ENCODE data around the gene NAGPA. TPM values are rescaled to one million over a fixed set of nuclear protein-coding genes. Genes with fewer than 3 reads are reported as not detected.

NAGPA gene
- total RNA-seq, 2 donors from 2014 or later: 12.7 to 14.0 TPM

DNA sequence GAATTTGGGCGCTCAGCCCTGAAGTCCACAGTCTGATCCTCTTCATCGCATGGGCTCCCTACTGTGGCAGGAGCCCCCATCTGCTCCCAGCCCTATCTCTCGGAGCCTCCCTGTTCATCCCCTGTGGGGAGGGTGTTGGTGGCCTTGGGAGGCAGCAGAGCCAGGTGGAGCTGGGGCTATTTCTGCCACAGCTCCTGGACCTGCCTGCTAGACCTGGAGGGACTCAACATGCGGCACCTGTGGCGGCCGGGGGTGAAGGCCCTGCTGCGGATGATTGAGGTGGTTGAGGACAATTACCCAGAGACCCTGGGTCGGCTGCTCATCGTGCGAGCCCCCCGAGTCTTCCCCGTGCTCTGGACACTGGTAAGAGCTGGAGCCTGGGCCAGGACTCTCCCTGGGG, 30.5 kb downstream of the NAGPA start:
- Mint-ChIP-seq H3K27me3 (ENCODE audit: insufficient read depth) (peaks cover 64% of the 10 kb centered on the region), H3K36me3 (ENCODE audit: low read depth) (no peaks in the 10 kb centered on the region)
- no peak overlapping the region for H3K27ac ChIP-seq (ENCODE audit: low read depth, low read length)

DNA sequence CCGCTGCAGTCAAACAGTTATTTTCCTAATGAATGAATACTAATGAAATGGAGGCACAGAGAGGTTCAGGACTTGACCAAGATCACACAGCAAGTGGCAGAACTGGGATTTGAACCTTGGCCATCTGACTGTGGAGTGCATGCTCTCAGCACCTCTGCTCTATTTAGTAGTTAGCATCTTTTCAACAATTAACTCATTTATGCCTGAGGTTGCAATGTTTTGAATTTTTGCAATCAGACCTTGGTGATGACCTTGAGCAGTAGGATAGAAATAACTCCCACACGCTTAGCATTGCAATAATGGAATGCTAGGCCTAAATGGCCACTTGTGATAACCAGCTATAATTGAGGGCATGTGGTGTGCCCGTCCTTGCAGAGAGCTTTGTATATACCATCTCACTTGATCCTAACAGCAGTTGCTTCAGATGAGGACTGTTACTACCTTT, 31.0 kb downstream of the NAGPA start:
- Mint-ChIP-seq H3K4me3 (no peak overlapping the region), H3K4me1 (no peaks in the 10 kb centered on the region), H3K9me3 (no peaks in the 10 kb centered on the region), H3K27ac (no peak overlapping the region), H3K27me3 (ENCODE audit: insufficient read depth) (peaks cover 59% of the 10 kb centered on the region), H3K36me3 (ENCODE audit: low read depth) (no peaks in the 10 kb centered on the region)
- no peaks in the 10 kb centered on the region for H3K36me3 ChIP-seq (ENCODE audit: control insufficient read depth, insufficient read depth, low read length)
- H3K27me3 ChIP-seq (ENCODE audit: control insufficient read depth, insufficient read depth, low read length, poor library complexity, severe bottlenecking): peaks cover 44% of the 10 kb centered on the region
- no peak for DNase-seq
- no peaks in the 10 kb centered on the region for H3K4me1 ChIP-seq (ENCODE audit: control insufficient read depth, insufficient read depth, low read length)
- no peak overlapping the region for H3K27ac ChIP-seq (ENCODE audit: low read depth, low read length)
- TF ChIP-seq CTCF (conservative IDR thresholded peaks at IDR 0.05): no peak
- 87 to 100% methylated on average over 3 of the region's 3 CpGs for WGBS, 2 experiments (ENCODE audit: insufficient coverage in 1 of 2, insufficient read length in 1 of 2)
- no peak overlapping the region for H3K9ac ChIP-seq (ENCODE audit: extremely low read depth, low read length, poor library complexity, severe bottlenecking)
- H3K9me3 ChIP-seq (ENCODE audit: control insufficient read depth, low read length): no peaks in the 10 kb centered on the region
- no peak overlapping the region for H3K4me3 ChIP-seq (ENCODE audit: low read length)

More for the DNA sequence above, 30.5 kb downstream of the NAGPA start:
- Mint-ChIP-seq H3K27ac (no peak overlapping the region), H3K9me3 (no peaks in the 10 kb centered on the region), H3K4me3 (no peak overlapping the region), H3K4me1 (no peaks in the 10 kb centered on the region)
- no peak for DNase-seq
- H3K4me3 ChIP-seq (ENCODE audit: low read length): no peak overlapping the region
- no peaks in the 10 kb centered on the region for H3K36me3 ChIP-seq (ENCODE audit: control insufficient read depth, insufficient read depth, low read length)
- no peaks in the 10 kb centered on the region for H3K4me1 ChIP-seq (ENCODE audit: control insufficient read depth, insufficient read depth, low read length)
- H3K27me3 ChIP-seq (ENCODE audit: control insufficient read depth, insufficient read depth, low read length, poor library complexity, severe bottlenecking): peaks cover 46% of the 10 kb centered on the region
- no peak overlapping the region for H3K9ac ChIP-seq (ENCODE audit: extremely low read depth, low read length, poor library complexity, severe bottlenecking)
- H3K9me3 ChIP-seq (ENCODE audit: control insufficient read depth, low read length): no peaks in the 10 kb centered on the region
- 90 to 100% methylated on average over 1 to 12 of the region's 12 CpGs for WGBS, 2 experiments (ENCODE audit: insufficient coverage in 1 of 2, insufficient read length in 1 of 2)
- TF ChIP-seq CTCF (conservative IDR thresholded peaks at IDR 0.05): no peak

DNA sequence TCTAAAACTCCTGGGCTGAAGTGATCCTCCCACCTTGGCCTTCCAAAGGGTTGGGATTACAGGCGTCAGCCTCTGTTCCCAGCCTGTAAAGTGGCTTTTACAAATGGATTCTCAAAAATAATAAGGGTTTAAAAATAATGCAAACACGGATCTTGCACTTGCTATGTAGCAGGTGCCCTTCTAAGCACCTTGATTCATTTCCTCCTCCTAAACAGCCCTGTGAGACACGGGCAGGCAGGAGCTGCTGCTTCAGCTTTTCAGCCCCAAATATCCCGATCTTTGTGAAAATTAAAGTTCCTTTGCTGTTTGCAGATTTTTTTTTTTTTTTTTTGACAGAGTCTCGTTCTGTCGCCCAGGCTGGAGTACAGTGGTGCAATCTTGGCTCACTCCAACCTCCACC, 31.7 kb downstream of the NAGPA start:
- 86 to 89% methylated on average over 2 to 6 of the region's 6 CpGs for WGBS, 2 experiments (ENCODE audit: insufficient coverage in 1 of 2, insufficient read length in 1 of 2)
- H3K27ac Mint-ChIP-seq: no peak overlapping the region

More for the DNA sequence above, 31.7 kb downstream of the NAGPA start:
- H3K9ac ChIP-seq (ENCODE audit: extremely low read depth, low read length, poor library complexity, severe bottlenecking): no peak overlapping the region
- H3K27ac ChIP-seq (ENCODE audit: low read depth, low read length): no peak overlapping the region
- no peaks in the 10 kb centered on the region for H3K4me1 ChIP-seq (ENCODE audit: control insufficient read depth, insufficient read depth, low read length)
- H3K36me3 ChIP-seq (ENCODE audit: control insufficient read depth, insufficient read depth, low read length): no peaks in the 10 kb centered on the region
- DNase-seq: no peak
- no peak overlapping the region for H3K4me3 Mint-ChIP-seq
- no peaks in the 10 kb centered on the region for H3K9me3 Mint-ChIP-seq
- no peaks in the 10 kb centered on the region for H3K4me1 Mint-ChIP-seq
- peaks cover 38% of the 10 kb centered on the region for H3K27me3 ChIP-seq (ENCODE audit: control insufficient read depth, insufficient read depth, low read length, poor library complexity, severe bottlenecking)
- H3K9me3 ChIP-seq (ENCODE audit: control insufficient read depth, low read length): no peaks in the 10 kb centered on the region
- no peaks in the 10 kb centered on the region for H3K36me3 Mint-ChIP-seq (ENCODE audit: low read depth)
- no peak for TF ChIP-seq CTCF (conservative IDR thresholded peaks at IDR 0.05)
- no peak overlapping the region for H3K4me3 ChIP-seq (ENCODE audit: low read length)
- H3K27me3 Mint-ChIP-seq (ENCODE audit: insufficient read depth): peaks cover 56% of the 10 kb centered on the region

Measured in endodermal cell (in vitro differentiated cells).